Neural cell (in vitro differentiated cells): ENCODE data around the gene SGMS2. TPM values are rescaled to one million over a fixed set of nuclear protein-coding genes. Genes with fewer than 3 reads are reported as not detected.
"Not testable (repeated sequence)": the region's sequence is repeated elsewhere in the genome, so short reads cannot be mapped to it uniquely, and the experiment has no call there.

Experiments
- H2AFZ ChIP-seq: fragments of 200-600, 300-800 bp; sonication (generic), shearing (Covaris generic); 2 replicates; pipeline ENCODE4 v1.6.0; 2014; ENCODE audit warnings: low read depth, mild to moderate bottlenecking, antibody characterized with exemption, low read length, moderate library complexity
- H3F3A ChIP-seq: fragments of 200-600 bp; shearing (Covaris generic); 2 replicates; pipeline ENCODE4 v1.6.1; 2016; ENCODE audit warnings: mild to moderate bottlenecking, moderate library complexity, mixed read lengths, antibody characterized with exemption, low read length; ENCODE audit not compliant: insufficient read depth, poor library complexity, severe bottlenecking
- H3K27ac ChIP-seq: fragments of 200-600, 300-800 bp; sonication (generic), shearing (Covaris generic); 2 replicates; pipeline ENCODE4 v1.5.1; 2014; ENCODE audit warnings: mild to moderate bottlenecking, low read length, moderate library complexity
- H3K27me3 ChIP-seq: fragments of 300-800, 200-600 bp; sonication (generic), shearing (Covaris generic); 2 replicates; pipeline ENCODE4 v1.6.0; 2014; ENCODE audit warnings: mild to moderate bottlenecking, low read depth, low read length, moderate library complexity; ENCODE audit not compliant: insufficient read depth
- H3K36me3 ChIP-seq: fragments of 300-800, 200-600 bp; sonication (generic), shearing (Covaris generic); 2 replicates; pipeline ENCODE4 v1.5.1; 2014; ENCODE audit warnings: mild to moderate bottlenecking, antibody characterized with exemption, low read length, moderate library complexity; ENCODE audit not compliant: insufficient read depth
- H3K4me2 ChIP-seq: fragments of 300-800, 200-600 bp; sonication (generic), shearing (Covaris generic); 2 replicates; pipeline ENCODE4 v1.6.0; 2014; ENCODE audit warnings: mild to moderate bottlenecking, low read length
- H3K4me3 ChIP-seq: fragments of 300-800, 200-600 bp; sonication (generic), shearing (Covaris generic); 2 replicates; pipeline ENCODE4 v1.5.1; 2014; ENCODE audit warnings: mild to moderate bottlenecking, low read length, moderate library complexity
- H3K79me2 ChIP-seq: fragments of 200-600 bp; shearing (Covaris generic); replicated peaks from 2 replicates; pipeline ENCODE4 v1.6.0; 2014; ENCODE audit warnings: mild to moderate bottlenecking, low read length, moderate library complexity; ENCODE audit not compliant: insufficient read depth
- H3K9ac ChIP-seq: fragments of 300-800, 200-600 bp; sonication (generic), shearing (Covaris generic); 2 replicates; pipeline ENCODE4 v1.6.1; 2016; ENCODE audit warnings: mild to moderate bottlenecking, low read length, mixed read lengths
- H3K9me2 ChIP-seq: fragments of 200-600 bp; shearing (Covaris generic); 2 replicates; pipeline ENCODE4 v1.6.1; 2016; ENCODE audit warnings: mild to moderate bottlenecking, low read length, mixed read lengths; ENCODE audit not compliant: insufficient read depth
- H3K9me3 ChIP-seq: fragments of 200-600, 300-800 bp; sonication (generic), shearing (Covaris generic); 2 replicates; pipeline ENCODE4 v1.6.1; 2016; ENCODE audit warnings: mild to moderate bottlenecking, mixed run types, low read length, moderate library complexity, mixed read lengths
- H4K20me1 ChIP-seq: fragments of 200-600 bp; shearing (Covaris generic); 2 replicates; pipeline ENCODE4 v1.6.1; 2016; ENCODE audit warnings: mild to moderate bottlenecking, mixed run types; ENCODE audit not compliant: insufficient read depth
- EP300 ChIP-seq: fragments of 450-650 bp; conservative IDR thresholded peaks from 2 replicates; pipeline ENCODE4 v1.6.1; 2014; ENCODE audit warnings: antibody characterized with exemption, mild to moderate bottlenecking, moderate library complexity; ENCODE audit not compliant: poor library complexity, severe bottlenecking
- EZH2 ChIP-seq: fragments of 200-600, 300-800 bp; shearing (Covaris generic), sonication (generic); IDR thresholded peaks from 2 replicates; pipeline ENCODE4 v1.6.1; 2014; ENCODE audit warnings: antibody characterized with exemption, low read length, borderline replicate concordance, mild to moderate bottlenecking; ENCODE audit not compliant: insufficient read depth, poor library complexity, severe bottlenecking
- MXI1 ChIP-seq: fragments of 450-650 bp; conservative IDR thresholded peaks from 2 replicates; pipeline ENCODE4 v1.6.1; 2014; ENCODE audit warnings: antibody characterized with exemption, mild to moderate bottlenecking; ENCODE audit not compliant: poor library complexity, severe bottlenecking
- POLR2AphosphoS5 ChIP-seq: IDR thresholded peaks from 2 replicates; pipeline ENCODE4 v1.6.1; 2012
- RAD21 ChIP-seq: fragments of 450-650 bp; conservative IDR thresholded peaks from 2 replicates; pipeline ENCODE4 v1.6.1; 2014; ENCODE audit warnings: antibody characterized with exemption, mild to moderate bottlenecking, moderate library complexity
- REST ChIP-seq: IDR thresholded peaks from 2 replicates; pipeline ENCODE4 v1.6.1; 2012; ENCODE audit warnings: borderline replicate concordance
- SMC3 ChIP-seq: fragments of 450-650 bp; conservative IDR thresholded peaks from 2 replicates; pipeline ENCODE4 v1.6.1; 2014; ENCODE audit warnings: antibody characterized with exemption, mild to moderate bottlenecking, moderate library complexity; ENCODE audit not compliant: poor library complexity
- TAF1 ChIP-seq: IDR thresholded peaks from 2 replicates; pipeline ENCODE4 v1.6.1; 2012; ENCODE audit warnings: low read depth
- polyA plus RNA-seq: library from polyadenylated mRNA; depleted of rRNA; stranded (reverse); fragments of >200 nt; gene quantifications from 2 replicates; pipeline ENCODE4 v1.2.3, GENCODE V29; 2014
- TF ChIP-seq, protein P1 (sequence below): fragments of 450-650 bp; IDR thresholded peaks from 2 replicates; pipeline ENCODE4 v1.5.1; 2014; ENCODE audit warnings: antibody characterized with exemption, mild to moderate bottlenecking, moderate library complexity; ENCODE audit not compliant: poor library complexity, severe bottlenecking

SGMS2 gene
- polyA plus RNA-seq, 1 donor from 2014 or later: 0.15 TPM

DNA sequence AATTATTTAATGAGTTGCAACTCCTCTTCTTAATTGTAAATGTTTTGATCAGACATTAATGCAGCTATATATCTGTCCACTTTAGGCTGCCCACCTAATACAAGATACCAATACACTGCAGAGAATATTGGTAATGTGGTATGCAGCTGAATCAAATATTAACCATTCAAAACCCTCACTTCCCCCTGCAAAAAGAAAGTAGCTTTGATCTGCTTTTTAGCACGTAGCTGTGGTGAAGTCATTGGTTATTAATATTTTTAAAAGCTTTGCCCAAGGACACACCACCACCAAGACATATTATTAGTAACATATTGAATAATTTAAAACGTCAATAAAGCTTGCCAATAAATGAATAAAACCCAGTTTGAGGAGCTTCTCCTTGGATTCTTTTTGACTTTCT lies 78.0 kb downstream of the SGMS2 start:
- H3K79me2 ChIP-seq: no peaks in the 10 kb centered on the region
- H4K20me1 ChIP-seq: no peaks in the 10 kb centered on the region
- no peaks in the 10 kb centered on the region for H3K9me3 ChIP-seq
- H2AFZ ChIP-seq: no peak overlapping the region
- no peaks in the 10 kb centered on the region for H3K27me3 ChIP-seq
- no peak overlapping the region for H3K4me3 ChIP-seq
- H3K9ac ChIP-seq: no peak overlapping the region
- no peaks in the 10 kb centered on the region for H3K36me3 ChIP-seq
- H3K4me2 ChIP-seq: no peak overlapping the region
- no peaks in the 10 kb centered on the region for H3F3A ChIP-seq
- H3K9me2 ChIP-seq: no peaks in the 10 kb centered on the region
- TF ChIP-seq MXI1 (no peak), TAF1 (no peak), EZH2 (no peak), RAD21 (no peak), EP300 (no peak), POLR2AphosphoS5 (no peak)
- TF ChIP-seq, protein P1, sequence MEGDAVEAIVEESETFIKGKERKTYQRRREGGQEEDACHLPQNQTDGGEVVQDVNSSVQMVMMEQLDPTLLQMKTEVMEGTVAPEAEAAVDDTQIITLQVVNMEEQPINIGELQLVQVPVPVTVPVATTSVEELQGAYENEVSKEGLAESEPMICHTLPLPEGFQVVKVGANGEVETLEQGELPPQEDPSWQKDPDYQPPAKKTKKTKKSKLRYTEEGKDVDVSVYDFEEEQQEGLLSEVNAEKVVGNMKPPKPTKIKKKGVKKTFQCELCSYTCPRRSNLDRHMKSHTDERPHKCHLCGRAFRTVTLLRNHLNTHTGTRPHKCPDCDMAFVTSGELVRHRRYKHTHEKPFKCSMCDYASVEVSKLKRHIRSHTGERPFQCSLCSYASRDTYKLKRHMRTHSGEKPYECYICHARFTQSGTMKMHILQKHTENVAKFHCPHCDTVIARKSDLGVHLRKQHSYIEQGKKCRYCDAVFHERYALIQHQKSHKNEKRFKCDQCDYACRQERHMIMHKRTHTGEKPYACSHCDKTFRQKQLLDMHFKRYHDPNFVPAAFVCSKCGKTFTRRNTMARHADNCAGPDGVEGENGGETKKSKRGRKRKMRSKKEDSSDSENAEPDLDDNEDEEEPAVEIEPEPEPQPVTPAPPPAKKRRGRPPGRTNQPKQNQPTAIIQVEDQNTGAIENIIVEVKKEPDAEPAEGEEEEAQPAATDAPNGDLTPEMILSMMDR: no peak
- no peak overlapping the region for H3K27ac ChIP-seq

- not testable (repeated sequence) for H3K9me3 ChIP-seq, H3K9ac ChIP-seq, H3K9me2 ChIP-seq, H3K79me2 ChIP-seq, H3K27ac ChIP-seq, H3K4me3 ChIP-seq, H4K20me1 ChIP-seq, H2AFZ ChIP-seq, H3K4me2 ChIP-seq, H3K27me3 ChIP-seq, H3K36me3 ChIP-seq, H3F3A ChIP-seq
These were observed 80.3 kb downstream of the SGMS2 start for GRCh38 chr4:107905082-107905481.

DNA sequence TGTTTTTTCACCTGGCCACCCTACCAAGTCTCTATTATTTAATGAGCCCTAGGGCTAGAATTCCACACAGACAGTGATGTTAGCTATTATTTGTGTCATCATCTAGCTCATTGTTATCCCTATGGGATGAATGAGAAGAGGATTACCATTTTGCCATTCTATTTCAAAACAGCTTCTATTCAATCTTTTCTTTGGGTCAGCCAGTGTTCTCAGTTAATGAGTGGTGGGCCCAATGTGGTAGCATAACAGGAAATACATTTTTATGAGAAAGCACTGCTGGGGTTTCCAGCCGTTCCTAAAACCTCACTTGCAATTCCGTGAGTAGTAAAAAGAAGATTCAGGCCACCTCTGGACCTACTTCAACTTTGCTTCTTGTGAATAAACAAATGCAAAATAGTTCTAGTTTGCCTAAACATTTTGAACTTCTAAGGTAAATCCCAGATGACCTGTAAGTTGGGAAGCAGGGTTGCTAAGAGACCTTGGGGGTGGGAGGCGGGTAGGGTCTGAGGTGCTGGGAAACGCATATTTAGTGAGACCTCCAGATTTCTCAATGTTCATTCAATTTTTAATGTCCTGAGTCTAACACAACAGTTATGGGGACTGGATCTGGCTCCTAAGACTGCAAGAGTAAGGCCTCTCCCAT lies 81.8 kb downstream of the SGMS2 start:
- no peak overlapping the region for H3K4me3 ChIP-seq
- no peaks in the 10 kb centered on the region for H4K20me1 ChIP-seq
- no peaks in the 10 kb centered on the region for H3K9me2 ChIP-seq
- no peaks in the 10 kb centered on the region for H3K36me3 ChIP-seq
- no peaks in the 10 kb centered on the region for H3K27me3 ChIP-seq
- H3K27ac ChIP-seq: no peak overlapping the region
- no peaks in the 10 kb centered on the region for H3K9me3 ChIP-seq
- no peak overlapping the region for H2AFZ ChIP-seq
- H3F3A ChIP-seq: no peaks in the 10 kb centered on the region
- H3K4me2 ChIP-seq: no peak overlapping the region
- no peaks in the 10 kb centered on the region for H3K79me2 ChIP-seq
- H3K9ac ChIP-seq: no peak overlapping the region
- TF ChIP-seq SMC3 (no peak), MXI1 (no peak), EP300 (no peak), TAF1 (no peak), REST (no peak), EZH2 (no peak), RAD21 (no peak), POLR2AphosphoS5 (no peak)
- TF ChIP-seq, protein P1: no peak
